T-cell (primary cell): ENCODE data around the gene MBOAT7. TPM values are rescaled to one million over a fixed set of nuclear protein-coding genes. Genes with fewer than 3 reads are reported as not detected.

Experiments
- ATAC-seq, 4 experiments: fragments of 200-7000 bp in 3 of 4; fragments of 150-1000 bp in 1 of 4; cut with Tn5 transposase; replicated peaks in 1 of 4; 1 replicate in 3 of 4; 2 replicates in 1 of 4; pipeline ENCODE4 v1.10.0; 2021; ENCODE audit warnings: moderate library complexity in 3 of 4, mild to moderate bottlenecking in 2 of 4, moderate number of reproducible peaks in 1 of 4
- CTCF ChIA-PET, 2 donors: fragments of 300-600 bp; sonication (Branson Sonifier 250); formaldehyde crosslinking; loops; one replicate each; lab custom pipeline; 2022; ENCODE audit warnings: antibody characterized with exemption in 2 of 2; lab: Charles Lee
- POLR2A ChIA-PET, 2 donors: fragments of 300-600 bp; sonication (Branson Sonifier 250); formaldehyde crosslinking; loops; one replicate each; lab custom pipeline; 2022; ENCODE audit warnings: antibody characterized with exemption in 2 of 2; lab: Charles Lee
- DNase-seq, 35 experiments: peaks; one replicate each; pipeline versions ENCODE4 v3.0.0 to v3.0.0-alpha.2; 2013 to 2023
- H3K27ac ChIP-seq: one replicate; pipeline ENCODE4 v1.5.1; 2013; ENCODE audit warnings: low read length
- H3K27me3 ChIP-seq, 2 experiments: replicated peaks in 1 of 2; 1 replicate in 1 of 2; 2 replicates in 1 of 2; pipeline versions ENCODE4 v1.6.1 to v1.7.0; 2013; ENCODE audit warnings: low read length in 1 of 2, mixed read lengths in 1 of 2; ENCODE audit not compliant: control insufficient read depth in 2 of 2, insufficient read depth in 2 of 2; ENCODE audit errors: extremely low read depth in 1 of 2
- H3K36me3 ChIP-seq, 2 donors: 1 replicate in 1 of 2; 2 replicates in 1 of 2; pipeline versions ENCODE4 v1.6.1 to v1.7.0; 2013; ENCODE audit warnings: low read length in 1 of 2; ENCODE audit not compliant: control insufficient read depth in 2 of 2, insufficient read depth in 1 of 2; ENCODE audit errors: extremely low read depth in 1 of 2
- H3K4me1 ChIP-seq, 2 experiments: 1 replicate in 1 of 2; 2 replicates in 1 of 2; pipeline versions ENCODE4 v1.6.1 to v1.7.0; 2013; ENCODE audit warnings: low read length in 2 of 2, mixed read lengths in 1 of 2; ENCODE audit not compliant: insufficient read depth in 2 of 2, control insufficient read depth in 1 of 2; ENCODE audit errors: extremely low read depth in 1 of 2
- H3K4me3 ChIP-seq, 2 donors: 1 replicate in 1 of 2; 2 replicates in 1 of 2; pipeline versions ENCODE4 v1.5.1 to v1.7.0; 2013; ENCODE audit warnings: mild to moderate bottlenecking in 2 of 2, low read length in 1 of 2, moderate library complexity in 1 of 2; ENCODE audit not compliant: control insufficient read depth in 1 of 2; ENCODE audit errors: extremely low read depth in 1 of 2
- H3K9me3 ChIP-seq: 2 replicates; pipeline ENCODE4 v1.7.0; 2013
- H3K27ac Mint-ChIP-seq, 2 donors: one replicate each; pipeline ENCODE4 v1.8.0; 2020 to 2021; ENCODE audit warnings: mild to moderate bottlenecking in 2 of 2, mixed read lengths in 2 of 2
- H3K27me3 Mint-ChIP-seq, 2 donors: one replicate each; pipeline ENCODE4 v1.8.0; 2021 to 2022; ENCODE audit warnings: mixed read lengths in 2 of 2
- H3K36me3 Mint-ChIP-seq: one replicate; pipeline ENCODE4 v1.8.0; 2021; ENCODE audit warnings: mixed read lengths
- H3K4me1 Mint-ChIP-seq, 3 donors: one replicate each; pipeline ENCODE4 v1.8.0; 2020 to 2022; ENCODE audit warnings: mixed read lengths in 3 of 3, mild to moderate bottlenecking in 1 of 3
- H3K4me3 Mint-ChIP-seq, 3 donors: one replicate each; pipeline ENCODE4 v1.8.0; 2020 to 2022; ENCODE audit warnings: mild to moderate bottlenecking in 3 of 3, mixed read lengths in 3 of 3, moderate library complexity in 3 of 3
- H3K9me3 Mint-ChIP-seq, 3 donors: one replicate each; pipeline ENCODE4 v1.8.0; 2020 to 2022; ENCODE audit warnings: mixed read lengths in 3 of 3
- WGBS: methylation state at CpG from one replicate; pipeline ENCODE4 v1.1.5; 2013; ENCODE audit warnings: missing lambda C conversion rate; ENCODE audit not compliant: insufficient coverage; 5-methylcytosine and 5-hydroxymethylcytosine counted together
- total RNA-seq, 35 experiments: library from RNA in 6 of 35; stranded (reverse) in 6 of 35; fragments of 120-200 nt in 1 of 35; gene quantifications; one replicate each; pipeline versions ENCODE4 v1.2.1 to v1.2.4 and lab custom pipeline; 2013 to 2026

The MBOAT7 gene
- total RNA-seq, 5 donors from 2014 or later (not counting 1 experiment from before 2014, with no cell fraction given), result 24.0 to 44.8 (median 38.9) TPM

GRCh38 chr19:54136086-54136863 is 53.1 kb downstream of the MBOAT7 start:
- peaks cover 13 to 46% of the 10 kb centered on the region in 2 experiments for H3K4me1 ChIP-seq
- CTCF ChIA-PET, result interaction anchor here in 1 of 2 donors (0.6 to 1.9 kb wide), 12 partner anchors 21 to 1535 kb away, joined by 3 to 26 read pairs (median 4); partner anchors contain the start of genes LENG1, MBOAT7, PRPF31 and TFPT
- peak in 1 of 35 experiments; percentile 4 for DNase-seq

GRCh38 chr19:54133957-54134590 is 55.3 kb downstream of the MBOAT7 start:
- H3K4me1 ChIP-seq, result peaks cover 13 to 27% of the 10 kb centered on the region in 2 experiments
- H3K27me3 ChIP-seq, result peaks cover 0 to 5% of the 10 kb centered on the region in 2 experiments
- Mint-ChIP-seq H3K4me3 (no peak overlapping the region), H3K27me3 (no peaks in the 10 kb centered on the region), H3K36me3 (peaks cover 5% of the 10 kb centered on the region), H3K9me3 (no peaks in the 10 kb centered on the region), H3K27ac (peak overlapping the region; percentile 39 to 66), H3K4me1 (peaks cover 18 to 23% (median 22%) of the 10 kb centered on the region in 3 donors)
- H3K36me3 ChIP-seq, result peaks cover 10 to 21% of the 10 kb centered on the region in 2 donors
- CTCF ChIA-PET, result no interaction called here
- H3K9me3 ChIP-seq, result no peaks in the 10 kb centered on the region
- no peak overlapping the region for H3K4me3 ChIP-seq
- no peak overlapping the region for H3K27ac ChIP-seq
- 80% methylated on average over 2 of the region's 2 CpGs for WGBS
- DNase-seq (no peak), ATAC-seq (no peak)
- POLR2A ChIA-PET, result no interaction called here

More at GRCh38 chr19:54136086-54136863, 53.1 kb downstream of the MBOAT7 start:
- Mint-ChIP-seq H3K36me3 (peaks cover 3% of the 10 kb centered on the region), H3K4me3 (peak overlapping the region; percentile 78 to 87 (median 85)), H3K4me1 (peaks cover 40 to 45% (median 42%) of the 10 kb centered on the region in 3 donors), H3K27ac (peak overlapping the region; percentile 90 to 92), H3K9me3 (no peaks in the 10 kb centered on the region), H3K27me3 (no peaks in the 10 kb centered on the region)
- Histone ChIP-seq H3K4me3 (peak overlapping the region; percentile 56 to 67), H3K36me3 (peaks cover 2 to 17% of the 10 kb centered on the region in 2 donors), H3K27me3 (peaks cover 0 to 5% of the 10 kb centered on the region in 2 experiments), H3K27ac (peak overlapping the region; percentile 25), H3K9me3 (no peaks in the 10 kb centered on the region)
- 13% methylated on average over 17 of the region's 30 CpGs for WGBS
- ATAC-seq, result no peak
- POLR2A ChIA-PET, result interaction anchor here (0.8 to 1.7 kb wide), 11 partner anchors 21 to 1985 kb away, joined by 3 to 30 read pairs (median 5); partner anchors contain the start of genes PRPF31 (in 2 of the 2), TFPT (in 2 of the 2), LENG1 (in 1 of the 2) and LENG8 (in 1 of the 2)

- Histone ChIP-seq H3K27ac (no peak overlapping the region), H3K36me3 (peaks cover 16 to 24% of the 10 kb centered on the region in 2 donors), H3K27me3 (peaks cover 0 to 5% of the 10 kb centered on the region in 2 experiments), H3K9me3 (no peaks in the 10 kb centered on the region), H3K4me3 (no peak overlapping the region), H3K4me1 (peaks cover 9 to 20% of the 10 kb centered on the region in 2 experiments)
- Mint-ChIP-seq H3K27ac (no peak overlapping the region), H3K27me3 (no peaks in the 10 kb centered on the region), H3K4me3 (no peak overlapping the region), H3K4me1 (peaks cover 12 to 17% (median 17%) of the 10 kb centered on the region in 3 donors), H3K36me3 (peaks cover 5% of the 10 kb centered on the region), H3K9me3 (no peaks in the 10 kb centered on the region)
- WGBS, result 100% methylated on average over 7 of the region's 10 CpGs
- CTCF ChIA-PET, result no interaction called here
- peak in 2 of 35 experiments; percentile 19 to 66 for DNase-seq
- POLR2A ChIA-PET, result no interaction called here
- no peak for ATAC-seq
Observed at GRCh38 chr19:54133312-54133956, 55.9 kb downstream of the MBOAT7 start.

GRCh38 chr19:54129617-54129996 is 59.8 kb downstream of the MBOAT7 start:
- no peak overlapping the region for H3K4me3 Mint-ChIP-seq
- DNase-seq (no peak), ATAC-seq (no peak)
- peaks cover 23% of the 10 kb centered on the region for H3K36me3 Mint-ChIP-seq
- no peaks in the 10 kb centered on the region for H3K27me3 Mint-ChIP-seq
- Histone ChIP-seq H3K4me1 (peaks cover 0 to 5% of the 10 kb centered on the region in 2 experiments), H3K36me3 (peaks cover 30 to 59% of the 10 kb centered on the region in 2 donors), H3K27ac (no peak overlapping the region), H3K9me3 (no peaks in the 10 kb centered on the region), H3K27me3 (peaks cover 0 to under 1% of the 10 kb centered on the region in 2 experiments), H3K4me3 (no peak overlapping the region)
- POLR2A ChIA-PET, result no interaction called here
- H3K4me1 Mint-ChIP-seq, result peaks cover 0 to 5% (median 4%) of the 10 kb centered on the region in 3 donors
- H3K27ac Mint-ChIP-seq, result no peak overlapping the region
- WGBS, result 97% methylated on average over 19 of the region's 20 CpGs
- no peaks in the 10 kb centered on the region for H3K9me3 Mint-ChIP-seq
- CTCF ChIA-PET, result no interaction called here

- ChIA-PET CTCF (no interaction called here), POLR2A (no interaction called here)
- H3K36me3 Mint-ChIP-seq, result peaks cover 25% of the 10 kb centered on the region
- H3K36me3 ChIP-seq, result peaks cover 32 to 65% of the 10 kb centered on the region in 2 donors
- no peak overlapping the region for H3K27ac Mint-ChIP-seq
- no peaks in the 10 kb centered on the region for H3K9me3 ChIP-seq
- no peak overlapping the region for H3K4me3 ChIP-seq
- H3K4me1 Mint-ChIP-seq, result no peaks in the 10 kb centered on the region
- ATAC-seq (no peak), DNase-seq (no peak)
- H3K27me3 ChIP-seq, result no peaks in the 10 kb centered on the region
- no peak overlapping the region for H3K4me3 Mint-ChIP-seq
- H3K27me3 Mint-ChIP-seq, result no peaks in the 10 kb centered on the region
- H3K27ac ChIP-seq, result no peak overlapping the region
- 92% methylated on average over 25 of the region's 41 CpGs for WGBS
- H3K9me3 Mint-ChIP-seq, result no peaks in the 10 kb centered on the region
- peaks cover 0 to 5% of the 10 kb centered on the region in 2 experiments for H3K4me1 ChIP-seq
Observed at GRCh38 chr19:54128796-54129616, 60.4 kb downstream of the MBOAT7 start.
